GM21576 (cell line): Measurements from ENCODE around the gene TEX261.
A peak's percentile ranks its signal among the peaks of the same experiment; 100 is the strongest.

Source experiments
- ATAC-seq: cut with Tn5 transposase; IDR thresholded peaks from one replicate; pipeline ENCODE4 v1.9.1; 2021; ENCODE audit warnings: mild to moderate bottlenecking, moderate library complexity; ENCODE audit not compliant: unreplicated experiment

Gene TEX261

DNA sequence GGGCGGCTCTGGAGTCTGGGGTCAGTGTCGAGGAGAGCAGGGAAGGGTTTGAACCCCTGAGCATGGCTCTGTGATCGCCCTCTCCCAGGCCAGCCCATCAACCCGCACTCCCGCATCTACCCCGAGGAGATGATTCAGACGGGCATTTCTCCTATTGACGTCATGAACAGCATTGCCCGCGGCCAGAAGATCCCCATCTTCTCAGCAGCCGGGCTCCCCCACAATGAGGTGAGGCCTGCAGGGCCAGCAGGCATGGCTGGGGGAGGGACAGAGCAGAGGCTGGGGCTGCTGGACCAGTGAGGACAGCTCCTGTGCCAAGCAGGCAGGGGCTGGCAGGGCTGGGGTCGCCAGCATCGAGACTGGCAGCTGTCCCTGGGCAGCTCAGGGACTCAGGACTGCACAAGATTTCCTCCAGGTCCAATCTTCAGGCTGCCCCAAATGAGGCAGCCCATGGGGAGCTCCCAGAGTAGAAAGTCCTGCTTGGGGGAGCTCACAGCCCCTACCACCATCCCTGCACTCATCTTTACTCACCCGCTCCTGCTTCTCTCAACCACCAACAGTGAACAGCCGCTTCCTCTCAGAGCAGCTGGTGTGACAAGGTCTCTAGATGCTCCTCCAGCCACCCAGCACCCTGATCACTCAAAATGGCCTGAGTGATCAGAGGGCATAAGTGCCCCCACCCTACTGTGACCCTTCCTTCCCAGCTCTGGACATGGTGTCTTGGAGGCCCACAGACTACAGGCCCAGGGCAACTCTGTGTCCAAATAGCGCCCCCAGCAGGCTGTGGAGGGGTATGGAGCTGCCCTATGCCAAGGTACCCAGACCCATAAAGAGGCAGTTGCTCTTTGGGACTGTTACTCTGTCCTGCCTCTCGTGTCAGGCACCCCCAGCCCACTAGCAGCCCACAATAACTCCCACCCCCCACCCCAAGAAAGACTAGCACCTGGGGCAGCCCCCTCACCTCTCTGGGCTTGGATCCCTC lies 34.5 kb downstream of the TEX261 start:
- no peak for ATAC-seq

DNA sequence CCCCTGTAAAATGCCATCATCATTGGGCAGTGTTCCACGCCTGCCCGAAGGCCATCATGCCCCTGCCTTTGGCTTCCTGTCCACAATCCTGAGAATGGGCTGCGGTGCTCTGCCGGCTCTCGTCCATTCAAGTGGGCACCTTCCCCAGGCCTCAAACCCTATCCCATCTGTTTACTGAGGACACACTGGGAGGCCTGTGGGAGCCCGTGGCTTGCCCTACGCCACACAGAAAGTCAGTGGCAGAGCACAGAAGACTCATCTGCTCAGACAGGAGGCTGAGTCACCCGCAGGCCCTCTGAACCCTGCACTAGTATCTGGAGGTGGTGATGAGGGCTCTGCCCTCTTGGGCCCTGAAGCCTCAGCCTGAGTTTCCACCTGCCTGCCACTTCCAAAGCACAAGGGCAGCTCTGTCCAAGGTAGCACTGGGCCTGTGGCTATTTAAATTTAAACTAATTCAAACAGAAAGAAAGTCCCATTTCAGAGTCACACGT lies 35.4 kb downstream of the TEX261 start:
- ATAC-seq: no peak

GRCh38 chr2:70958759-70959158 lies 35.9 kb downstream of the TEX261 start:
- no peak for ATAC-seq

GRCh38 chr2:70957798-70958197 lies 36.9 kb downstream of the TEX261 start:
- ATAC-seq: no peak

DNA sequence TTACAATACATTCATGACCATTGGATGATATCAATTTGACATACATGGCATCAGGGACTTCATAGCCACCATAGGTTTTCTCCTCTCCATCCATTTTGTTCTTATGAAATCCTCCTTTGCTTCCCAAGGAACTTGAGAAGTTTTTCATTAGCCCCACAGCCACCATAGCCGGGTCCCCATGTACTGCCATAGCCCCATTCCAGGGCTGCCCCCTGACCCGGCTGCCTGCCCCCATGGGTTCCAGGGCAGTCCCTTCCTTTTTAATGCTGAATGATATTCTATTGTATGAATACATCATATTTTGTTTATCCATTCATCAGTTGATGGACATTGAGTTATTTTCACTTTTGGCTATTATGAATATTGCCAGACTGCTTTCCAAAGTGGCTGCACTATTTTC lies 38.5 kb downstream of the TEX261 start:
- ATAC-seq: no peak

DNA sequence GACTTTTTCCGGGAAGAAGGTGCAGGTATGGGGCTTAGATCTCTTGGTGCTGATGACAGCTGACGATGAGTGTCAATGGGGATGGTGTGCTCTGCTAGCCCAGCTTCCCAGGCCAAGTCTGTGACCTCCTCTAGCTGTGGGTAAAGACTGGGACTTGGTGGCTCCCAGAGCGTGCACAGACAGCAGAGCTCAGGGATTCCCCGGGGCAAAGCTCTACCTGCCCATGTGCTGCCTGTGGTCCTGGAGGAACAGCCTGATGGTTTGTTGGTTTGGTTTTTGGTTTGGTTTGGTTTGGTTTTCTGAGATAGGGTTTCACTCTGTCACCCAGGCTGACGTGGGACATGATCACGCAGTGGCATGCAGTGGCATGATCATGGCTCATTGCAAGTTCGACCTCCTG lies 39.8 kb downstream of the TEX261 start:
- no peak for ATAC-seq

- no peak for ATAC-seq
These were observed 45.6 kb downstream of the TEX261 start for GRCh38 chr2:70949086-70949485.

- peak; percentile 85 for ATAC-seq
These were observed 46.2 kb downstream of the TEX261 start for GRCh38 chr2:70948337-70949003.

- no peak for ATAC-seq
These were observed 47.0 kb downstream of the TEX261 start for GRCh38 chr2:70947556-70948184.

GRCh38 chr2:70946832-70947442 lies 47.7 kb downstream of the TEX261 start:
- no peak for ATAC-seq

DNA sequence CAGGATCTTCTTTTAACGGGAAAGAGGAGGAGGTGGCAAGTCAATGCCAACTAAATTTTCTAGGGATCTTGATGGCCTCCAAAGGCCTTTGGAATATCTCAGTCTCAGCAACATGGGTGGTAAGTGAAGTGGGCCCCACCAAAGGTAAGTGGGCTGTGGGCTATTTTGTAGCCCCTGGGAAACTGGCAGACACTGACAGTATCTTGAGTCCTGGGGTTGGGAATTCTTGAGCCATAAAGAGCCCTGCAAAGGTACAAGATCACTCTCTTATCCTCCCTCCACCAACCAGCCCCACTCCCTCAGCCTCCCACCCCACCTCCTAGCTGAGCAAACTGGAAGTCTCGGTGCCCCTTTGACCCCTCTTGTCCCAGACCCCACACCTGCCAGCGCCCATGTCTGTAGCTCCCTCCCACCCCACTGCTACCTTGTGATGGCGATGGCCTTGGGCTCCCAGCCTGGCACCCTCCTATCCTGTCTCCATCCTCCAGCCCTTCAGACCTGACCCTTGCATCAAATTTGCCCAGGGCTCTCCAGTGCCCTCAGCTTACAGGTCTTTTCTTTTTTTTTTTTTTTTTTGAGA lies 50.5 kb downstream of the TEX261 start:
- ATAC-seq: no peak

DNA sequence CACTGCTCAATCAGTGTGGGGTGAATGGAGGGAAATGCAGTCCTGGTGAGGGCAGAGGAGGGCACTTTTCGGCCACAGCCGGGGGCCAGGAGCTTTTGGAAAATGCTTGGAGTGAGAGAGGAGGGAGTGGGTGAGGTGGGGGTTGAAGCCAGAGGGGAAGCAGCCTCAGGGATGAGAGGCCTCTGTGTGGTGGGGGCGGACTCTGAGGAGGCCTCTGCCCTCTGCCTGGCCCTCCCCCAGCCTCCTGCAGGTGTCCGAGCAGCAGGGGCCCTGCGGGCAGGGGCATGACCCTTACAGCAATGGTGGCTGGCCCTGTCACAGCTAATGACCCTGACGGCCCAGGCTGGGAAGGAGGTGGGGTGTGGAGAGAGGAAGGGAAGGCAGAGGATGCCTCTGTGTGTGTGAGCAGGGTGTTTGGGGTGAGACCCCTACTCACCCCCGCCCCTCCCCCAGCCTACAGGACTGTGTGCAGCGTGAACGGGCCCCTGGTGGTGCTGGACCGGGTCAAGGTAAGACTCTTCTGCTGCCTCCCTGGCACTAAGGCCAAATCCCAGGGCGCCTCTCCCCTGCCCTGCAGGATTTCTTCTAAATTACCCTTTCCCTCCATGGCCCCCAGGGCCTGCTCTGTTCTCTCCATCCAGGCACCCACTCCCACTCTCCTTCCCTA lies 51.3 kb downstream of the TEX261 start:
- ATAC-seq: no peak

- ATAC-seq: no peak
These were observed 52.1 kb downstream of the TEX261 start for GRCh38 chr2:70942396-70943204.

DNA sequence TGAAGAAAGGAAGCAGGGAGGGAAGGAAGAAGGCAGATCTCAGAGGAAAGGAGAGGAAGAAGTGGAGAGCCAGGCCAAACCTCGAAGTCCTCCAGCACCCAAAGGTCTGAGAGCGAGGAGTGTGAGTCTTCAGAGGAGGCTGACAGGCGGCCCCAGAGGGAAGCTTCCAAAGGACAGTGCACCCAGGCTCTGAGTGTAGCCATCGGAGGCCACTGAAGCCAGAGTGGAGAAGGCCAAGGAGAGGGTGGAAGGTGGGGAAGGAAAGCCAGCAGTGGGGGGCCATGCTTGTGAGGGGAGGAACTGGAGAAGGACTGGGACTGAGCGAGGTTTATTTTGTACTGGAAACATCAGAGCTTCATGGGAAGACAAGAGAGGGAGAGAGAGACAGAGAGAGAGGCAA lies 53.0 kb downstream of the TEX261 start:
- no peak for ATAC-seq

- no peak for ATAC-seq
These were observed 53.5 kb downstream of the TEX261 start for GRCh38 chr2:70941186-70941585.

DNA sequence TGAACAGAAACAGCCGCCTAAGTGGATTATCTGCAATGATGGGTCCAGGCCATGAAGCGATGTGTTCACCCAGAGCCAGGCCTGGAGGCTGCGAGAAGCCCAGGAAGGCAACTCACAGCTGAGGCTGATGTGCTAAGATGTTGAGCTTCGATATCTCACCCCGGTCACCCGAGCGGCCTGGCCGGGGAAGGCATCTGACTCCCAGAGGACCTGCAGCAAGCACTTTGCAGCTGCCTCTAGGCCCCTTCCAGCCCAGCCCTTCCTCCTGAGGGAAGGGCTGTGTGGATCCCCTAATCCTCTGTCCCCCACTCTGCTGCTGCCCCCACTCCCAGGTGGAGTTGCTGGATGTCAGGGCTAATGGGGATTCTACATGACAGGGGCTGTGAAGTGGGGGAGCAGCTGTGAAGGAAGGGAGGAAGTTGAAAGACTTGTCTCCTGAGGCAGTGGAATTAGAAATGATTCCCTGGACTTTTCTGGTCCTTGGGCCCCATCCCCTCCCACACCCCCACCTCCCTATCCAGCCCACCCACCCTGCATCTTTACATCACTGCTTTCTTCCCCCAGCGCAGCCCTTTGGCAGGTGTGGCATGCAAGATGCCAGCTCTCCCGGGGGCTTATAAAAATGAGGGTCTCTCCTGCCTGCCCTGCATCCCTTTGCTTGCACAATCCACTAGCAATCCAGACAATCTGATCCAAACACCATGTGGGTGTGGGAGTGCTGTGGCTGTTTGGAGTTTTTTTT lies 54.7 kb downstream of the TEX261 start:
- ATAC-seq: no peak

GRCh38 chr2:70939001-70939838 lies 55.5 kb downstream of the TEX261 start:
- ATAC-seq: no peak

GRCh38 chr2:70938586-70938950 lies 56.1 kb downstream of the TEX261 start:
- no peak for ATAC-seq
